Measurements from ENCODE around the gene COX10. TPM values are rescaled to one million over a fixed set of nuclear protein-coding genes. Genes with fewer than 3 reads are reported as not detected.
A peak's percentile ranks its signal among the peaks of the same experiment; 100 is the strongest.

Gene COX10
- total RNA-seq, 2 donors from 2014 or later, result 16.8 to 25.7 TPM

GRCh38 chr17:14060706-14061105, 8.6 kb upstream of the COX10 start:
- Mint-ChIP-seq H3K27ac (no peak overlapping the region), H3K9me3 (peaks cover 4% of the 10 kb centered on the region in 2 donors), H3K36me3 (peaks cover 30 to 77% of the 10 kb centered on the region in 2 donors)
- no peak for DNase-seq (ENCODE audit: low spot score in 2 of 2)
- ATAC-seq, result no peak

- H3K27ac Mint-ChIP-seq, result no peak overlapping the region
- DNase-seq (ENCODE audit: low spot score in 2 of 2), result no peak
- H3K36me3 Mint-ChIP-seq, result peaks cover 25 to 75% of the 10 kb centered on the region in 2 donors
- ATAC-seq, result no peak
- no peaks in the 10 kb centered on the region for H3K9me3 Mint-ChIP-seq
Measured at GRCh38 chr17:14061666-14062560, 7.4 kb upstream of the COX10 start.

GRCh38 chr17:14067347-14067746, 2.0 kb upstream of the COX10 start:
- DNase-seq (ENCODE audit: low spot score in 2 of 2) (no peak), ATAC-seq (peak in 1 of 2 donors; percentile 54)
- no peaks in the 10 kb centered on the region for H3K9me3 Mint-ChIP-seq
- no peak overlapping the region for H3K27ac Mint-ChIP-seq
- H3K36me3 Mint-ChIP-seq, result peaks cover 18 to 61% of the 10 kb centered on the region in 2 donors

GRCh38 chr17:14068542-14069250, 608 bp upstream of the COX10 start:
- ATAC-seq (peak; percentile 16 to 22), DNase-seq (ENCODE audit: low spot score in 2 of 2) (no peak)
- H3K27ac Mint-ChIP-seq, result peak overlapping the region; percentile 96
- peaks cover 18 to 70% of the 10 kb centered on the region in 2 donors for H3K36me3 Mint-ChIP-seq
- no peaks in the 10 kb centered on the region for H3K9me3 Mint-ChIP-seq

- no peak for ATAC-seq
- H3K27ac Mint-ChIP-seq, result peak overlapping the region; percentile 39 to 96
- H3K36me3 Mint-ChIP-seq, result peaks cover 18 to 54% of the 10 kb centered on the region in 2 donors
- DNase-seq (ENCODE audit: low spot score in 2 of 2), result no peak
- H3K9me3 Mint-ChIP-seq, result no peaks in the 10 kb centered on the region
Measured at GRCh38 chr17:14070344-14070984, 1.2 kb downstream of the COX10 start.

GRCh38 chr17:14072881-14073280, 3.6 kb downstream of the COX10 start:
- DNase-seq (ENCODE audit: low spot score in 2 of 2) (no peak), ATAC-seq (no peak)
- no peak overlapping the region for H3K27ac Mint-ChIP-seq
- H3K9me3 Mint-ChIP-seq, result no peaks in the 10 kb centered on the region
- peaks cover 23 to 38% of the 10 kb centered on the region in 2 donors for H3K36me3 Mint-ChIP-seq

- peak in 1 of 2 donors; percentile 55 for ATAC-seq
- H3K36me3 Mint-ChIP-seq, result peaks cover 21 to 33% of the 10 kb centered on the region in 2 donors
- H3K9me3 Mint-ChIP-seq, result no peaks in the 10 kb centered on the region
- H3K27ac Mint-ChIP-seq, result peak overlapping the region in 1 of 2 donors; percentile 48
- no peak for DNase-seq (ENCODE audit: low spot score in 2 of 2)
Measured at GRCh38 chr17:14078027-14078426, 8.7 kb downstream of the COX10 start.

- H3K27ac Mint-ChIP-seq, result peak overlapping the region in 1 of 2 donors; percentile 73
Measured at GRCh38 chr17:14080847-14081251, 11.5 kb downstream of the COX10 start.

GRCh38 chr17:14082848-14083247, 13.5 kb downstream of the COX10 start:
- Mint-ChIP-seq H3K9me3 (no peaks in the 10 kb centered on the region), H3K36me3 (peaks cover 24 to 45% of the 10 kb centered on the region in 2 donors), H3K27ac (no peak overlapping the region)
- DNase-seq (ENCODE audit: low spot score in 2 of 2), result no peak
- ATAC-seq, result no peak

More at GRCh38 chr17:14080847-14081251, 11.5 kb downstream of the COX10 start:
- Mint-ChIP-seq H3K36me3 (peaks cover 21 to 29% of the 10 kb centered on the region in 2 donors), H3K9me3 (no peaks in the 10 kb centered on the region)
- DNase-seq (ENCODE audit: low spot score in 2 of 2) (no peak), ATAC-seq (peak in 1 of 2 donors; percentile 30)

- Mint-ChIP-seq H3K36me3 (peaks cover 14 to 38% of the 10 kb centered on the region in 2 donors), H3K27ac (no peak overlapping the region), H3K9me3 (no peaks in the 10 kb centered on the region)
- DNase-seq (ENCODE audit: low spot score in 2 of 2) (no peak), ATAC-seq (no peak)
Measured at GRCh38 chr17:14084955-14085354, 15.7 kb downstream of the COX10 start.

- H3K27ac Mint-ChIP-seq, result no peak overlapping the region
- no peak for ATAC-seq
- DNase-seq (ENCODE audit: low spot score in 2 of 2), result no peak
- peaks cover 8 to 30% of the 10 kb centered on the region in 2 donors for H3K36me3 Mint-ChIP-seq
- no peaks in the 10 kb centered on the region for H3K9me3 Mint-ChIP-seq
Measured at GRCh38 chr17:14086189-14086588, 16.9 kb downstream of the COX10 start.

GRCh38 chr17:14089179-14089578, 19.9 kb downstream of the COX10 start:
- H3K27ac Mint-ChIP-seq, result peak overlapping the region in 1 of 2 donors; percentile 65
- no peaks in the 10 kb centered on the region for H3K9me3 Mint-ChIP-seq
- ATAC-seq (no peak), DNase-seq (ENCODE audit: low spot score in 2 of 2) (no peak)
- H3K36me3 Mint-ChIP-seq, result peaks cover 8 to 23% of the 10 kb centered on the region in 2 donors

- H3K27ac Mint-ChIP-seq, result no peak overlapping the region
- no peaks in the 10 kb centered on the region for H3K9me3 Mint-ChIP-seq
- H3K36me3 Mint-ChIP-seq, result peaks cover 8 to 22% of the 10 kb centered on the region in 2 donors
- DNase-seq (ENCODE audit: low spot score in 2 of 2) (no peak), ATAC-seq (no peak)
Measured at GRCh38 chr17:14091367-14091766, 22.1 kb downstream of the COX10 start.

- peak overlapping the region in 1 of 2 donors; percentile 20 for H3K27ac Mint-ChIP-seq
- H3K9me3 Mint-ChIP-seq, result no peaks in the 10 kb centered on the region
- H3K36me3 Mint-ChIP-seq, result peaks cover 0 to 7% of the 10 kb centered on the region in 2 donors
- ATAC-seq (no peak), DNase-seq (ENCODE audit: low spot score in 2 of 2) (no peak)
Measured at GRCh38 chr17:14092808-14093207, 23.5 kb downstream of the COX10 start.

- H3K27ac Mint-ChIP-seq, result no peak overlapping the region
- H3K36me3 Mint-ChIP-seq, result no peaks in the 10 kb centered on the region
- ATAC-seq, result no peak
- DNase-seq (ENCODE audit: low spot score in 2 of 2), result no peak
- H3K9me3 Mint-ChIP-seq, result no peaks in the 10 kb centered on the region
Measured at GRCh38 chr17:14094676-14095601, 25.6 kb downstream of the COX10 start.

GRCh38 chr17:14095631-14096030, 26.3 kb downstream of the COX10 start:
- H3K36me3 Mint-ChIP-seq, result no peaks in the 10 kb centered on the region
- DNase-seq (ENCODE audit: low spot score in 2 of 2) (no peak), ATAC-seq (no peak)
- no peak overlapping the region for H3K27ac Mint-ChIP-seq
- no peaks in the 10 kb centered on the region for H3K9me3 Mint-ChIP-seq
